ENCODE measurements around the gene PPP3CA. TPM values are rescaled to one million over a fixed set of nuclear protein-coding genes. Genes with fewer than 3 reads are reported as not detected.

Gene PPP3CA
- total and polyA plus RNA-seq, 2 of the 8 experiments (the other 6 are each of a cell fraction or from before 2014, with no cell fraction given): 7.9 to 35.0 TPM

- ChIA-PET POLR2A (ENCODE audit: partially characterized antibody) (no interaction called here), CTCF (ENCODE audit: partially characterized antibody) (interaction anchor here (2.8 kb wide), 1 partner anchor 10 kb away, joined by 16 read pairs; no protein-coding TSS in a partner anchor)
- Histone ChIP-seq H3K14ac (ENCODE audit: insufficient read length) (no peak overlapping the region), H3K4me2 (ENCODE audit: insufficient read depth in 1 of 2, low read depth in 2 of 2, low read length in 2 of 2) (no peak overlapping the region), H3K4me1 (replicated peaks in 1 of 4; ENCODE audit: control insufficient read depth in 3 of 4, insufficient read depth in 4 of 4, low read length in 3 of 4) (peaks cover 0 to 22% (median 5%) of the 10 kb centered on the region in 4 experiments; a peak in 3 of 7 replicates), H2BK120ac (replicated peaks; ENCODE audit: low read depth, low read length) (no peak overlapping the region), H3K4ac (replicated peaks; ENCODE audit: insufficient read length, low read depth, low read length) (no peak overlapping the region), H3K18ac (ENCODE audit: extremely low read depth, low read length) (no peak overlapping the region), H3K4me3 (ENCODE audit: extremely low read depth in 1 of 4, insufficient read depth in 2 of 4, low read depth in 3 of 4, low read length in 4 of 4) (no peak overlapping the region), H3K9me3 (ENCODE audit: insufficient read depth in 2 of 2, low read depth in 1 of 2, low read length in 1 of 2) (no peaks in the 10 kb centered on the region), H4K91ac (replicated peaks; ENCODE audit: insufficient read length, low read length) (no peak overlapping the region), H3K23ac (ENCODE audit: insufficient read length) (no peak overlapping the region), H4K5ac (ENCODE audit: insufficient read length, low read depth, low read length) (no peak overlapping the region), H3K27ac (ENCODE audit: low read depth, low read length) (no peak overlapping the region), H4K8ac (ENCODE audit: extremely low read depth, insufficient read depth, low read length) (no peak overlapping the region), H3K36me3 (ENCODE audit: control insufficient read depth in 2 of 4, insufficient read depth in 4 of 4, low read length in 3 of 4) (no peaks in the 10 kb centered on the region), H2BK12ac (ENCODE audit: low read depth, low read length) (no peak overlapping the region), H3K79me1 (ENCODE audit: low read depth, low read length) (no peaks in the 10 kb centered on the region), H3K23me2 (ENCODE audit: low read depth, low read length) (no peaks in the 10 kb centered on the region), H2BK15ac (ENCODE audit: low read length) (no peak overlapping the region), H2AK5ac (ENCODE audit: low read depth, low read length) (no peak overlapping the region), H2BK5ac (ENCODE audit: low read depth, low read length) (no peak overlapping the region), H2BK20ac (ENCODE audit: low read length) (no peak overlapping the region), H3K56ac (replicated peaks; ENCODE audit: insufficient read length, low read depth, low read length) (no peak overlapping the region), H2AFZ (ENCODE audit: low read length) (no peak overlapping the region), H4K20me1 (replicated peaks in 1 of 2; ENCODE audit: control insufficient read depth in 1 of 2, insufficient read depth in 2 of 2, low read length in 2 of 2) (peaks cover 0 to 3% of the 10 kb centered on the region in 2 experiments), H3K9ac (replicated peaks in 1 of 4; ENCODE audit: extremely low read depth in 1 of 4, low read depth in 3 of 4, low read length in 3 of 4) (no peak overlapping the region), H3K27me3 (replicated peaks in 1 of 4; ENCODE audit: control insufficient read depth in 3 of 4, extremely low read depth in 1 of 4, insufficient read depth in 3 of 4, low read length in 3 of 4) (no peaks in the 10 kb centered on the region), H3K79me2 (ENCODE audit: control insufficient read depth in 1 of 2, insufficient read depth in 2 of 2, low read length in 2 of 2) (no peaks in the 10 kb centered on the region)
- DNase-seq (ENCODE audit: low read depth in 1 of 2, low spot score in 2 of 2) (no peak), FAIRE-seq (no peak)
- WGBS, 2 experiments (ENCODE audit: extremely low coverage in 1 of 2, insufficient coverage in 1 of 2, insufficient read length in 1 of 2, insufficient replicate concordance in 2 of 2, low coverage in 1 of 2, low lambda C conversion rate in 2 of 2, missing lambda C conversion rate in 1 of 2): 70% methylated on average over 3 of the region's 3 CpGs; no CpG with 5 or more reads in 1 of the 2 experiments
- TF ChIP-seq CTCF (IDR thresholded peaks at IDR 0.05; ENCODE audit: control extremely low read depth in 1 of 3, insufficient read depth in 1 of 3, low read depth in 1 of 3, low read length in 3 of 3) (no peak), YY1 (IDR thresholded peaks at IDR 0.05; ENCODE audit: low read depth, low read length) (no peak), RAD21 (IDR thresholded peaks at IDR 0.05 in 1 of 2, conservative IDR thresholded peaks at IDR 0.05 in 1 of 2; ENCODE audit: low read depth in 2 of 2, low read length in 2 of 2) (no peak), SAP30 (IDR thresholded peaks at IDR 0.05; ENCODE audit: insufficient read depth, insufficient replicate concordance, low read length) (no peak), CREB1 (IDR thresholded peaks at IDR 0.05) (no peak), SIRT6 (IDR thresholded peaks at IDR 0.05; ENCODE audit: low read length) (no peak), NANOG (IDR thresholded peaks at IDR 0.05; ENCODE audit: insufficient read depth, low read depth, low read length, poor library complexity, severe bottlenecking) (no peak), CHD2 (IDR thresholded peaks at IDR 0.05; ENCODE audit: low read length) (no peak), SIX5 (IDR thresholded peaks at IDR 0.05; ENCODE audit: low read depth, low read length) (no peak), EP300 (IDR thresholded peaks at IDR 0.05; ENCODE audit: borderline replicate concordance in 1 of 2, low read depth in 2 of 2, low read length in 2 of 2) (no peak), ASH2L (IDR thresholded peaks at IDR 0.05; ENCODE audit: low read length) (no peak), PHF8 (conservative IDR thresholded peaks at IDR 0.05; ENCODE audit: low read depth, low read length) (no peak)
Measured at GRCh38 chr4:101158507-101158906, 188.8 kb downstream of the PPP3CA start.

All from H1 (cell line).